ENCODE data around the gene GPS1. TPM values are rescaled to one million over a fixed set of nuclear protein-coding genes. Genes with fewer than 3 reads are reported as not detected.

GPS1 gene
- total and polyA plus RNA-seq, 2 experiments from 2014 or later = 136 to 242 TPM

DNA sequence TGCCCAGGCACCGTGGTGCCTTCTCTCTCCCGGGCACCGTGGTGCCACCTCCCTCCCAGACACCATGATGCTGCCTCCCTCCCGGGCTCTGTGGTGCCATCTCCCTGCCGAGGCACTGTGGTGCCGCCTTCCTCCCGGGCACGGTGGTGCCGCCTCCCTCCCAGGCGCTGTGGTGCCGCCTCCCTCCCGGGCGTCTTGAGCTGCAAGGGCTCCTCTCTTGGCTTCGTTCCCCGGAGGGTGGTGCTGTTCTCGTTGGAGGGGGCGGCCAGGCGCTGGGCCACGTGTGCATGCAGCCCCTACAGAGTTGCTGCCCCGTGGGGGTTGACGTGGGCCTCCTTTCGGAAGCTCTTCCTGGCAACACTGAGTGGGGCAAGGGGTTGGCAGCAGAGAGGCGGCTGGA, 37.3 kb upstream of the GPS1 start:
- H3K36me3 ChIP-seq (ENCODE audit: insufficient read depth) = no peaks in the 10 kb centered on the region

More for the DNA sequence above, 37.3 kb upstream of the GPS1 start:
- no peak overlapping the region for H2AFZ ChIP-seq
- no peak overlapping the region for H3K4me3 ChIP-seq
- no peaks in the 10 kb centered on the region for H3K9me2 ChIP-seq (ENCODE audit: insufficient read depth)
- H4K20me1 ChIP-seq (replicated peaks; ENCODE audit: insufficient read depth) = no peaks in the 10 kb centered on the region; the same call in 1 of the 2 replicates
- H3F3A ChIP-seq (replicated peaks; ENCODE audit: low read depth) = 0 out of 2 replicates have a peak, but pooled peaks cover 4% of the 10 kb centered on the region
- ATAC-seq (no peak), DNase-seq (ENCODE audit: low spot score) (no peak)
- H3K27me3 Mint-ChIP-seq (ENCODE audit: insufficient read depth, low read depth, poor library complexity) = peaks cover 10% of the 10 kb centered on the region
- H3K79me2 ChIP-seq (replicated peaks; ENCODE audit: insufficient read depth) = no peaks in the 10 kb centered on the region
- H3K27me3 ChIP-seq (ENCODE audit: insufficient read depth) = no peaks in the 10 kb centered on the region
- no peak overlapping the region for H3K4me3 Mint-ChIP-seq
- H3K4me2 ChIP-seq = no peak overlapping the region
- no peaks in the 10 kb centered on the region for H3K4me1 Mint-ChIP-seq
- H3K27ac ChIP-seq (ENCODE audit: low read depth) = no peak overlapping the region
- TF ChIP-seq CREB1 (CRISPR knock-in tag; IDR thresholded peaks at IDR 0.05; ENCODE audit: low read depth) = no peak
- TF ChIP-seq, protein P1, sequence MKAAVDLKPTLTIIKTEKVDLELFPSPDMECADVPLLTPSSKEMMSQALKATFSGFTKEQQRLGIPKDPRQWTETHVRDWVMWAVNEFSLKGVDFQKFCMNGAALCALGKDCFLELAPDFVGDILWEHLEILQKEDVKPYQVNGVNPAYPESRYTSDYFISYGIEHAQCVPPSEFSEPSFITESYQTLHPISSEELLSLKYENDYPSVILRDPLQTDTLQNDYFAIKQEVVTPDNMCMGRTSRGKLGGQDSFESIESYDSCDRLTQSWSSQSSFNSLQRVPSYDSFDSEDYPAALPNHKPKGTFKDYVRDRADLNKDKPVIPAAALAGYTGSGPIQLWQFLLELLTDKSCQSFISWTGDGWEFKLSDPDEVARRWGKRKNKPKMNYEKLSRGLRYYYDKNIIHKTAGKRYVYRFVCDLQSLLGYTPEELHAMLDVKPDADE (IDR thresholded peaks at IDR 0.05) = no peak
- TF ChIP-seq EZH2 (IDR thresholded peaks at IDR 0.05; ENCODE audit: low read depth, unreplicated experiment) = no peak
- no peak for TF ChIP-seq ZNF331 (CRISPR knock-in tag; IDR thresholded peaks at IDR 0.05; ENCODE audit: low read depth)
- TF ChIP-seq, protein P2, sequence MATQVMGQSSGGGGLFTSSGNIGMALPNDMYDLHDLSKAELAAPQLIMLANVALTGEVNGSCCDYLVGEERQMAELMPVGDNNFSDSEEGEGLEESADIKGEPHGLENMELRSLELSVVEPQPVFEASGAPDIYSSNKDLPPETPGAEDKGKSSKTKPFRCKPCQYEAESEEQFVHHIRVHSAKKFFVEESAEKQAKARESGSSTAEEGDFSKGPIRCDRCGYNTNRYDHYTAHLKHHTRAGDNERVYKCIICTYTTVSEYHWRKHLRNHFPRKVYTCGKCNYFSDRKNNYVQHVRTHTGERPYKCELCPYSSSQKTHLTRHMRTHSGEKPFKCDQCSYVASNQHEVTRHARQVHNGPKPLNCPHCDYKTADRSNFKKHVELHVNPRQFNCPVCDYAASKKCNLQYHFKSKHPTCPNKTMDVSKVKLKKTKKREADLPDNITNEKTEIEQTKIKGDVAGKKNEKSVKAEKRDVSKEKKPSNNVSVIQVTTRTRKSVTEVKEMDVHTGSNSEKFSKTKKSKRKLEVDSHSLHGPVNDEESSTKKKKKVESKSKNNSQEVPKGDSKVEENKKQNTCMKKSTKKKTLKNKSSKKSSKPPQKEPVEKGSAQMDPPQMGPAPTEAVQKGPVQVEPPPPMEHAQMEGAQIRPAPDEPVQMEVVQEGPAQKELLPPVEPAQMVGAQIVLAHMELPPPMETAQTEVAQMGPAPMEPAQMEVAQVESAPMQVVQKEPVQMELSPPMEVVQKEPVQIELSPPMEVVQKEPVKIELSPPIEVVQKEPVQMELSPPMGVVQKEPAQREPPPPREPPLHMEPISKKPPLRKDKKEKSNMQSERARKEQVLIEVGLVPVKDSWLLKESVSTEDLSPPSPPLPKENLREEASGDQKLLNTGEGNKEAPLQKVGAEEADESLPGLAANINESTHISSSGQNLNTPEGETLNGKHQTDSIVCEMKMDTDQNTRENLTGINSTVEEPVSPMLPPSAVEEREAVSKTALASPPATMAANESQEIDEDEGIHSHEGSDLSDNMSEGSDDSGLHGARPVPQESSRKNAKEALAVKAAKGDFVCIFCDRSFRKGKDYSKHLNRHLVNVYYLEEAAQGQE (IDR thresholded peaks at IDR 0.05; ENCODE audit: unreplicated experiment) = no peak
- TF ChIP-seq, protein P3, sequence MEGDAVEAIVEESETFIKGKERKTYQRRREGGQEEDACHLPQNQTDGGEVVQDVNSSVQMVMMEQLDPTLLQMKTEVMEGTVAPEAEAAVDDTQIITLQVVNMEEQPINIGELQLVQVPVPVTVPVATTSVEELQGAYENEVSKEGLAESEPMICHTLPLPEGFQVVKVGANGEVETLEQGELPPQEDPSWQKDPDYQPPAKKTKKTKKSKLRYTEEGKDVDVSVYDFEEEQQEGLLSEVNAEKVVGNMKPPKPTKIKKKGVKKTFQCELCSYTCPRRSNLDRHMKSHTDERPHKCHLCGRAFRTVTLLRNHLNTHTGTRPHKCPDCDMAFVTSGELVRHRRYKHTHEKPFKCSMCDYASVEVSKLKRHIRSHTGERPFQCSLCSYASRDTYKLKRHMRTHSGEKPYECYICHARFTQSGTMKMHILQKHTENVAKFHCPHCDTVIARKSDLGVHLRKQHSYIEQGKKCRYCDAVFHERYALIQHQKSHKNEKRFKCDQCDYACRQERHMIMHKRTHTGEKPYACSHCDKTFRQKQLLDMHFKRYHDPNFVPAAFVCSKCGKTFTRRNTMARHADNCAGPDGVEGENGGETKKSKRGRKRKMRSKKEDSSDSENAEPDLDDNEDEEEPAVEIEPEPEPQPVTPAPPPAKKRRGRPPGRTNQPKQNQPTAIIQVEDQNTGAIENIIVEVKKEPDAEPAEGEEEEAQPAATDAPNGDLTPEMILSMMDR (conservative IDR thresholded peaks at IDR 0.05; ENCODE audit: low read depth in 2 of 2) = no peak
- TF ChIP-seq STAT1 (IDR thresholded peaks at IDR 0.05; ENCODE audit: unreplicated experiment) = no peak
- no peak for TF ChIP-seq NANOG (IDR thresholded peaks at IDR 0.05; ENCODE audit: borderline replicate concordance)
- TF ChIP-seq JUNB (IDR thresholded peaks at IDR 0.05; ENCODE audit: unreplicated experiment) = no peak
- no peak for TF ChIP-seq ZNF114 (CRISPR knock-in tag; IDR thresholded peaks at IDR 0.05)
- TF ChIP-seq EZH2phosphoT487 (IDR thresholded peaks at IDR 0.05; ENCODE audit: unreplicated experiment) = no peak
- H3K9me3 Mint-ChIP-seq = no peaks in the 10 kb centered on the region
- no peak overlapping the region for H3K27ac Mint-ChIP-seq
- no peaks in the 10 kb centered on the region; the same call in 1 of the 2 replicates for H3K4me1 ChIP-seq (ENCODE audit: insufficient read depth)
- peaks cover 6% of the 10 kb centered on the region; the same call in 1 of the 3 replicates for H3K36me3 Mint-ChIP-seq (ENCODE audit: low read depth)
